HL-60 (cell line): ENCODE data around the gene MAGIX.
A peak's percentile ranks its signal among the peaks of the same experiment; 100 is the strongest.

Experiments used
- DNase-seq, 2 experiments: peaks; one replicate each; pipeline ENCODE4 v3.0.0-alpha.2; 2010 to 2020; ENCODE audit warnings: low read depth in 1 of 2, low spot score in 1 of 2
- H3K27ac ChIP-seq: fragments of 250-450 bp; sonication (Bioruptor Pico); replicated peaks from 2 replicates; pipeline ENCODE4 v1.5.1; 2020; ENCODE audit warnings: mild to moderate bottlenecking, moderate library complexity
- H3K27me3 ChIP-seq: fragments of 250-450 bp; sonication (Bioruptor Pico); 2 replicates; pipeline ENCODE4 v1.5.1; 2021; ENCODE audit warnings: mild to moderate bottlenecking, moderate library complexity; ENCODE audit not compliant: insufficient read depth, poor library complexity, severe bottlenecking
- H3K4me3 ChIP-seq: replicated peaks from 2 replicates; pipeline ENCODE4 v1.5.1; 2011; ENCODE audit warnings: mild to moderate bottlenecking, control low read depth, low read length; ENCODE audit not compliant: insufficient read depth
- GABPA ChIP-seq: IDR thresholded peaks from 2 replicates; pipeline ENCODE4 v1.6.1; 2012; ENCODE audit warnings: low read depth
- POLR2AphosphoS5 ChIP-seq: IDR thresholded peaks from 2 replicates; pipeline ENCODE4 v1.6.1; 2012; ENCODE audit warnings: low read depth
- SPI1 ChIP-seq: IDR thresholded peaks from 2 replicates; pipeline ENCODE4 v1.6.1; 2012; ENCODE audit warnings: low read depth, mild to moderate bottlenecking, borderline replicate concordance
- TF ChIP-seq, protein P1 (sequence below): IDR thresholded peaks from 2 replicates; pipeline ENCODE4 v1.6.1; 2012; ENCODE audit warnings: low read depth; ENCODE audit not compliant: insufficient replicate concordance
- TF ChIP-seq, protein P2 (sequence below): IDR thresholded peaks from one replicate; pipeline ENCODE4 v1.5.1; 2011; ENCODE audit warnings: low read length, control low read depth, inconsistent platforms; ENCODE audit not compliant: insufficient read depth

MAGIX gene

DNA sequence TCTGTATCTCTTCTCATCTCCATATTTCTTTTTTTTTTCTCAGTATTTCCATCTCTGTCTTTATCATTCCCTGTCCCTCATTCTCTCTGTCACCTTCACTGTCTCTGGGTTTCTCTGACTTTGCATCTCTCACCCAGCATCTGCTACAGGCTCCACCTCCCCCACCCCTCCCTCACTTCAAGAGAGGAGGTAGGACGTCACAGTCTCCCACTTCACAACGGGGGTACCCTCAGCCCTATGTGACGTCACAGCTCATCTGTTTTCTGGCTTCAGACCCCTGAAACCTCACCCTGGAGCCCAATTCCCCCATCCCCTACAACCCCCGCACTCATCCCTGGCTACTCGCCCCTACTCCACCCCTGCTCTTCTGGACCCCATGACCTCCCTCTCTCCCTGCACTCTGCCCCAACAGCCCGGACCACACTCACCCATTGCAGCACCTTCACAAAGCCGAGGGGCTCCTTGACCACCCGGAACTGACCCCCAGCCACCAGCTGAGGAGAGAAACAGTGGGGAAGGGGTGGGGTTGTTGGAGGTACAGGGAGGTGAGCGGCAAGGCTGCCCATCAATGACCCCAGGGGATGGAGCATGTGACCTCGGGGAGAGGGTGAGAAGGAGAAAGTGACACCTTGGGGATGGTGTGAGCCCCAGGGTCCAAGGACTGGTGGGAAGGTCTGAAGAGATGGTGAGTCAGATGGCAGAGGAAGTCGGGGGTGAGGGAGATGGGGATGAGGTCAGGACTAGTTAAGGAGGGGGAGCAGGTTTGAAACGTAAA, 36.2 kb downstream of the MAGIX start:
- H3K27me3 ChIP-seq, result no peaks in the 10 kb centered on the region
- no peak for TF ChIP-seq GABPA
- TF ChIP-seq, protein P1, sequence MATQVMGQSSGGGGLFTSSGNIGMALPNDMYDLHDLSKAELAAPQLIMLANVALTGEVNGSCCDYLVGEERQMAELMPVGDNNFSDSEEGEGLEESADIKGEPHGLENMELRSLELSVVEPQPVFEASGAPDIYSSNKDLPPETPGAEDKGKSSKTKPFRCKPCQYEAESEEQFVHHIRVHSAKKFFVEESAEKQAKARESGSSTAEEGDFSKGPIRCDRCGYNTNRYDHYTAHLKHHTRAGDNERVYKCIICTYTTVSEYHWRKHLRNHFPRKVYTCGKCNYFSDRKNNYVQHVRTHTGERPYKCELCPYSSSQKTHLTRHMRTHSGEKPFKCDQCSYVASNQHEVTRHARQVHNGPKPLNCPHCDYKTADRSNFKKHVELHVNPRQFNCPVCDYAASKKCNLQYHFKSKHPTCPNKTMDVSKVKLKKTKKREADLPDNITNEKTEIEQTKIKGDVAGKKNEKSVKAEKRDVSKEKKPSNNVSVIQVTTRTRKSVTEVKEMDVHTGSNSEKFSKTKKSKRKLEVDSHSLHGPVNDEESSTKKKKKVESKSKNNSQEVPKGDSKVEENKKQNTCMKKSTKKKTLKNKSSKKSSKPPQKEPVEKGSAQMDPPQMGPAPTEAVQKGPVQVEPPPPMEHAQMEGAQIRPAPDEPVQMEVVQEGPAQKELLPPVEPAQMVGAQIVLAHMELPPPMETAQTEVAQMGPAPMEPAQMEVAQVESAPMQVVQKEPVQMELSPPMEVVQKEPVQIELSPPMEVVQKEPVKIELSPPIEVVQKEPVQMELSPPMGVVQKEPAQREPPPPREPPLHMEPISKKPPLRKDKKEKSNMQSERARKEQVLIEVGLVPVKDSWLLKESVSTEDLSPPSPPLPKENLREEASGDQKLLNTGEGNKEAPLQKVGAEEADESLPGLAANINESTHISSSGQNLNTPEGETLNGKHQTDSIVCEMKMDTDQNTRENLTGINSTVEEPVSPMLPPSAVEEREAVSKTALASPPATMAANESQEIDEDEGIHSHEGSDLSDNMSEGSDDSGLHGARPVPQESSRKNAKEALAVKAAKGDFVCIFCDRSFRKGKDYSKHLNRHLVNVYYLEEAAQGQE, result no peak
- TF ChIP-seq, protein P2, sequence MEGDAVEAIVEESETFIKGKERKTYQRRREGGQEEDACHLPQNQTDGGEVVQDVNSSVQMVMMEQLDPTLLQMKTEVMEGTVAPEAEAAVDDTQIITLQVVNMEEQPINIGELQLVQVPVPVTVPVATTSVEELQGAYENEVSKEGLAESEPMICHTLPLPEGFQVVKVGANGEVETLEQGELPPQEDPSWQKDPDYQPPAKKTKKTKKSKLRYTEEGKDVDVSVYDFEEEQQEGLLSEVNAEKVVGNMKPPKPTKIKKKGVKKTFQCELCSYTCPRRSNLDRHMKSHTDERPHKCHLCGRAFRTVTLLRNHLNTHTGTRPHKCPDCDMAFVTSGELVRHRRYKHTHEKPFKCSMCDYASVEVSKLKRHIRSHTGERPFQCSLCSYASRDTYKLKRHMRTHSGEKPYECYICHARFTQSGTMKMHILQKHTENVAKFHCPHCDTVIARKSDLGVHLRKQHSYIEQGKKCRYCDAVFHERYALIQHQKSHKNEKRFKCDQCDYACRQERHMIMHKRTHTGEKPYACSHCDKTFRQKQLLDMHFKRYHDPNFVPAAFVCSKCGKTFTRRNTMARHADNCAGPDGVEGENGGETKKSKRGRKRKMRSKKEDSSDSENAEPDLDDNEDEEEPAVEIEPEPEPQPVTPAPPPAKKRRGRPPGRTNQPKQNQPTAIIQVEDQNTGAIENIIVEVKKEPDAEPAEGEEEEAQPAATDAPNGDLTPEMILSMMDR, result no peak
- no peak for TF ChIP-seq POLR2AphosphoS5
- no peak for TF ChIP-seq SPI1
- H3K27ac ChIP-seq, result no peak overlapping the region
- no peak overlapping the region for H3K4me3 ChIP-seq
- DNase-seq, result no peak

DNA sequence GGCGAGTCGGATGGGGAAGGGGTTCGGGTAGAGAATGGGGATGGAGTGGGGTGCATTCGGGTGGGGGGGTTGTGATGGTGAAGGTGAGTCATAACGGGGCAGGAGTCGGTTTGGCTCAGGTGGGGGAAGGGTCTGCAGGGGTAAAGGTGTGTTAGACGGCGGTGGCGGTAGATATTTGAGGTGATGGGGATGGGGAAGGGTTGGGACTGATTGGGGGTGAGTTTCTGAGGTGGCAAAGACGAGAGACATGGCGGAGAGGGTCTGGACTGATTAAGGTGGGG, 36.7 kb downstream of the MAGIX start:
- H3K27me3 ChIP-seq, result no peaks in the 10 kb centered on the region
- DNase-seq, result no peak
- H3K27ac ChIP-seq, result no peak overlapping the region
- TF ChIP-seq GABPA, result no peak
- TF ChIP-seq, protein P2, result no peak
- TF ChIP-seq POLR2AphosphoS5, result no peak
- TF ChIP-seq SPI1, result no peak
- TF ChIP-seq, protein P1, result no peak
- H3K4me3 ChIP-seq, result no peak overlapping the region

DNA sequence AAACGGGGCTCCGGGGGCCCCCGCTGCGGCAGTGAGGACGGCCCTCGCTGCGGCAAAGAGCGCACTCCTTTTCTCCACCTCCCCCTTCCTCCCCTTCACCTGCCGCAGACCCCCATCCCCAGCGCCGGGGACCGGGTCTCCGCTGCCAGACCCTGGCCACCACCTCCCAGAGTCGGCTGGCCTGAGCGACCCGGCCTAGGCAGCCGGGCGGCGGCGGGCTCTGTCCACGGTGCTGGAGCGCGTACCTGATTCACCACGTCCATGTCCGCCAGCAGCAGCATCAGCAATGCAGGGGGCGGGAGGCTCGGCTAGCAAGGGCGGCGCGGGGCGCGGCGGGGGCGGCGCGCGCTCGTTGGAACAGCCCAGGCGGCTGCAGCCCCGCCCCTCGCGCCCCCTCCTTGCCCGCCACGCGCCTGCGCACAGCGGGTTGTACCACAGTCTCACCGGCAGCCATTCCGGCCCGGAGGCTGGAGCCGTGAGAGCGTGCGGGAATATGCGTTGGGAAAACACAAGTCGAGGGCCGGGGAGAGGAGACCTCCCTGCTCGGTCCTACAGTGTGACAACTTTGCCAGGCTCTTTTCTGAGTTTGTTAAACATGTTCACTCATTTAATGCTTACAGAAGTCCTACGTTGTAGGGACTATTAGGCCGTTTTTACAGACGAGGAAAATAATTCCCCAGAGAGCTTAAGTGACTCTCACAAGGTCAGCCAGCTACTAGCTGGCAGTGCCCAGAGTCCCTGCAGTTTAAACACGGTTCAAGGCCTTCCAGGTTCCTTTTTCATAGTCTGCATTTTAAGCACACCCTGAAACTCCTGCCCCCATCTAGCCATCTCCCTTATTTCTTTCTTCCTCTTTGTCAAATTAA, 37.6 kb downstream of the MAGIX start, which contains the start of gene SYP:
Gene SYP, minus strand, starts transcription at position 288 of the 866 bp plus-strand sequence. Its CDS starts 7 bp downstream, at position 281.
- H3K4me3 ChIP-seq, result peak within 1 kb of the TSS; percentile 21; the same call in 1 of the 2 replicates

More for the DNA sequence above, 37.6 kb downstream of the MAGIX start, which contains the start of gene SYP:
- Histone ChIP-seq H3K27ac (no peak within 1 kb of the TSS), H3K27me3 (no peaks in the 10 kb centered on the region)
- peak; percentile 80; the same call in 1 of the 2 replicates for TF ChIP-seq POLR2AphosphoS5
- TF ChIP-seq, protein P1, result peak; percentile 95
- TF ChIP-seq, protein P2, result no peak
- TF ChIP-seq SPI1, result no peak
- no peak for TF ChIP-seq GABPA
- peak in 1 of 2 experiments; percentile 76 for DNase-seq
